GM12873 (cell line): ENCODE results near the gene PAK6.
A peak's percentile ranks its signal among the peaks of the same experiment; 100 is the strongest.

Source experiments
- CTCF ChIP-seq: IDR thresholded peaks from 2 replicates; pipeline ENCODE4 v1.5.1; 2012; ENCODE audit warnings: low read depth, mild to moderate bottlenecking, moderate library complexity, low read length, control low read depth; ENCODE audit not compliant: insufficient read depth; ENCODE audit errors: missing control alignments

Gene PAK6

DNA sequence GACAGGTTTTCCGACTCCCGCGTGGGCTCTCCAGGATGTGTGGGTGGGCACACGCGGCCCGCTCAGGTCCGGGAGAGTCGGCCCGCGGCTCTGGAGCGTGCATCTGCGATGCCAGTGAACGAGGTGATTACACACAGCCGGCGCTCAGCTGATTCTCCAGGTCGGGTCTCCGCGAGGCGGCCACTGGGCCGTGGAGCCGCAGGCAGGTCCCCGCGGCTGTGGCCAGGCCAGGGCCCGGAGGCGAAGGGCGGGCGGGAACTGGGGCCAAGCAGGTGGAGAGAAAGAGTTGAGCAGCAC, 13.2 kb downstream of the PAK6 start:
- no peak for TF ChIP-seq CTCF

DNA sequence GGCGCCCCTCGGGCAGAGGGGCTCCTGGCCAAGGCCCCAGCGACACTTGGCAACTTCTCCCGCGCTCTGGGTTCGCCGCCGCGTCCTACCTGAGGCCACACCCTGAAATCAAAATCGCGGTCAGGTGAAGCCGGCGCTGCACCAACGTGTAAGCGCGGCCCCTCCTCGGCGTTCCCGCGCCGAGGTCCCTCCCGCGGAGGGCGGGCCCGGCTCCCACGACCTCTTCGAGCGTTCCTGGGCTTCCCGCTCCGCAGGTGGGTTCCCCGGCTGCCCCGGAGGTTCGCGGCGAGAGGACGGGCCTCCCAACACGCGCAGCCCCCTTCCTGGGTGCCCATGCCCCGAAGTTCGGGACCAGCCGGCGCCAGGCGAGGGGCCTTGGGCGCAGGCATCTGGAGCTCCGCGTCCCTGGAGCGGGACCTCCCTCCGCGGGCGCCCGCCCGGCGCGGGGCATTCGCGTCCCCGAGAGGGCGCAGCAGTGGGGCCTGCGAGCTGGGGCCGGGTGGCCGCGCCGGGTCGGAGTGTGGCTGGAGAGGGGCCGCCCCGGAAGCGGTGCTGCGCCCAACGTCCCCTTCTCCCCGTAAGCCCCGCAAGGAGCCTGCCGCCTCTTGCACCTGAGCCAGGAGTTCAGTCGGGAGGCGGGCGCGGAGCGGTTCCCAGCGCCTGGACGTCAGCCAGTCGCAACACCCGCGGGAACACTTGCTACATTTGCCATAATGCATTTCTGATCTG, 13.7 kb downstream of the PAK6 start:
- no peak for TF ChIP-seq CTCF

GRCh38 chr15:40253167-40253790, 14.4 kb downstream of the PAK6 start:
- TF ChIP-seq CTCF, result no peak

DNA sequence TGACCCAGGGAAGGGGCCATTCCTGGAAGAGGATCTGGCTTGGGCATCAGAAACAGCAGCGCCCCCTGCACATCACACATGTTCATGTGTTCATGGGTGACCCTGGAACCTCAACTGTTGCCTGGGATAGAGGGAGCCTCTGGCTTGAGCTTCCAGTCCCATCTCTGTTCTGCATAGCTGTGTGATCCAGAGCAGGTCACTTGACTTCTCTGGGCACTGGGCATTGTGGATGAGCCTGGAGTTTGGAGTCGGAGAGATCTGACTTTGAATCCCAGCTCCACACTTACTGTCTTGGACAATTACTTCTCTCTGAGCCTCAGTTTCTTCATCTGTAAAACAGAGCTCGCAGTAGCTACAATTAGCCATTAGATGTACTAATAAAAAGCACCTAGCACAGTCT, 15.6 kb downstream of the PAK6 start:
- peak; percentile 10 for TF ChIP-seq CTCF

DNA sequence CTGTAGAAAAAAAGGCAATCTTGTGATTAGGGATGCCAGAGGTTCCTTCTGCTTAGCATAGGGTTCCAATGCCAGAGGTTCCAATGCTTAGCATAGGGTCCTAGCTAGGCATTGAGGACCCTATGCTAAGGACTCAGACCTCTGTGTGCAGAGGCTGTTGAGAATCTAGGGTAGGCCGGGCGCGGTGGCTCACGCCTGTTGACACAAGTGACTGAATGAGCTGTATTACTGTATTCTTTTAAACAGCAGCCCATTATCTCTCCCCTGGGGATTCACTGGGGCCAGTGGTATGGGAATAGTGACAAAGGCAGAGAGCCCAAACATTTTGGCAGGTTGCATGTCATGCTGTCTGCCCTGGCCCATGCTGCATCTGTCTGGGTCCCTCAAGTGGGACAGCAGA, 16.2 kb downstream of the PAK6 start:
- no peak for TF ChIP-seq CTCF

GRCh38 chr15:40256638-40257235, 17.9 kb downstream of the PAK6 start:
- TF ChIP-seq CTCF, result no peak

GRCh38 chr15:40257656-40258450, 19.0 kb downstream of the PAK6 start:
- no peak for TF ChIP-seq CTCF
